Measurements from ENCODE around the gene COL26A1.

- no peak for TF ChIP-seq POLR2AphosphoS5 (IDR thresholded peaks at IDR 0.05; ENCODE audit: borderline replicate concordance, low read depth, low read length)
- TF ChIP-seq FOXP2 (optimal IDR thresholded peaks at IDR 0.05; ENCODE audit: control extremely low read depth, extremely low read length, insufficient read depth) = no peak
- no peak for TF ChIP-seq EZH2 (IDR thresholded peaks at IDR 0.05)
Measured at GRCh38 chr7:101486433-101487104, 123.9 kb downstream of the COL26A1 start.

Data from SK-N-MC (cell line).